Stimulated activated naive B cell treated with anti-CD40 and anti-IgM and Interleukin-4, amounts not matched to agents 10 μg/mL and 1 μg/mL and 100 μg/mL, for 72 hours (primary cell): ENCODE results near the gene CARMIL1.

Experiments used
- ATAC-seq, 2 donors: fragments of 150-1000 bp; cut with Tn5 transposase; replicated peaks; 2 replicates each; pipeline ENCODE4 v1.10.0; 2021; ENCODE audit warnings: moderate library complexity in 1 of 2
- DNase-seq: peaks from one replicate; pipeline ENCODE4 v3.0.0; 2021
- H3K27ac Mint-ChIP-seq: one replicate; pipeline ENCODE4 v1.8.0; 2022; ENCODE audit warnings: mild to moderate bottlenecking, mixed read lengths
- H3K27me3 Mint-ChIP-seq, 2 donors: one replicate each; pipeline ENCODE4 v1.8.0; 2022; ENCODE audit warnings: mixed read lengths in 2 of 2
- H3K36me3 Mint-ChIP-seq, 2 donors: one replicate each; pipeline ENCODE4 v1.8.0; 2022; ENCODE audit warnings: mixed read lengths in 2 of 2, mild to moderate bottlenecking in 1 of 2
- H3K4me1 Mint-ChIP-seq, 2 donors: one replicate each; pipeline ENCODE4 v1.8.0; 2022; ENCODE audit warnings: mixed read lengths in 2 of 2, mild to moderate bottlenecking in 1 of 2
- H3K4me3 Mint-ChIP-seq, 2 donors: one replicate each; pipeline ENCODE4 v1.8.0; 2022; ENCODE audit warnings: mild to moderate bottlenecking in 2 of 2, mixed read lengths in 2 of 2, moderate library complexity in 1 of 2
- H3K9me3 Mint-ChIP-seq, 2 donors: one replicate each; pipeline ENCODE4 v1.8.0; 2022; ENCODE audit warnings: mixed read lengths in 2 of 2, mild to moderate bottlenecking in 1 of 2

CARMIL1 gene

GRCh38 chr6:25344827-25345226, 65.7 kb downstream of the CARMIL1 start:
- no peaks in the 10 kb centered on the region for H3K9me3 Mint-ChIP-seq
- H3K36me3 Mint-ChIP-seq, result no peaks in the 10 kb centered on the region
- H3K4me3 Mint-ChIP-seq, result no peak overlapping the region
- ATAC-seq (no peak), DNase-seq (no peak)
- H3K4me1 Mint-ChIP-seq, result peaks cover 0 to 4% of the 10 kb centered on the region in 2 donors
- no peak overlapping the region for H3K27ac Mint-ChIP-seq
- H3K27me3 Mint-ChIP-seq, result no peaks in the 10 kb centered on the region

- Mint-ChIP-seq H3K4me3 (no peak overlapping the region), H3K27ac (no peak overlapping the region), H3K27me3 (no peaks in the 10 kb centered on the region), H3K36me3 (no peaks in the 10 kb centered on the region), H3K4me1 (peaks cover 0 to 4% of the 10 kb centered on the region in 2 donors), H3K9me3 (no peaks in the 10 kb centered on the region)
- ATAC-seq (no peak), DNase-seq (no peak)
Measured at GRCh38 chr6:25346064-25346463, 66.9 kb downstream of the CARMIL1 start.

GRCh38 chr6:25350573-25350972, 71.4 kb downstream of the CARMIL1 start:
- no peak overlapping the region for H3K27ac Mint-ChIP-seq
- H3K4me3 Mint-ChIP-seq, result no peak overlapping the region
- H3K4me1 Mint-ChIP-seq, result no peaks in the 10 kb centered on the region
- no peaks in the 10 kb centered on the region for H3K27me3 Mint-ChIP-seq
- no peak for ATAC-seq
- no peaks in the 10 kb centered on the region for H3K36me3 Mint-ChIP-seq
- DNase-seq, result no peak
- no peaks in the 10 kb centered on the region for H3K9me3 Mint-ChIP-seq

GRCh38 chr6:25351485-25351884, 72.3 kb downstream of the CARMIL1 start:
- ATAC-seq, result no peak
- no peaks in the 10 kb centered on the region for H3K36me3 Mint-ChIP-seq
- H3K4me3 Mint-ChIP-seq, result no peak overlapping the region
- no peaks in the 10 kb centered on the region for H3K4me1 Mint-ChIP-seq
- H3K9me3 Mint-ChIP-seq, result no peaks in the 10 kb centered on the region
- no peaks in the 10 kb centered on the region for H3K27me3 Mint-ChIP-seq
- H3K27ac Mint-ChIP-seq, result no peak overlapping the region
- no peak for DNase-seq

- Mint-ChIP-seq H3K4me1 (no peaks in the 10 kb centered on the region), H3K27me3 (no peaks in the 10 kb centered on the region), H3K27ac (no peak overlapping the region), H3K9me3 (no peaks in the 10 kb centered on the region), H3K4me3 (no peak overlapping the region), H3K36me3 (no peaks in the 10 kb centered on the region)
- DNase-seq (no peak), ATAC-seq (no peak)
Measured at GRCh38 chr6:25352285-25352684, 73.1 kb downstream of the CARMIL1 start.

GRCh38 chr6:25354078-25354932, 75.1 kb downstream of the CARMIL1 start:
- H3K36me3 Mint-ChIP-seq, result no peaks in the 10 kb centered on the region
- H3K4me1 Mint-ChIP-seq, result peaks cover 0 to 4% of the 10 kb centered on the region in 2 donors
- no peak for ATAC-seq
- H3K27me3 Mint-ChIP-seq, result no peaks in the 10 kb centered on the region
- H3K4me3 Mint-ChIP-seq, result no peak overlapping the region
- no peak overlapping the region for H3K27ac Mint-ChIP-seq
- no peaks in the 10 kb centered on the region for H3K9me3 Mint-ChIP-seq
- no peak for DNase-seq

- ATAC-seq (no peak), DNase-seq (no peak)
- peaks cover 0 to 22% of the 10 kb centered on the region in 2 donors for H3K4me1 Mint-ChIP-seq
- H3K4me3 Mint-ChIP-seq, result no peak overlapping the region
- no peak overlapping the region for H3K27ac Mint-ChIP-seq
- no peaks in the 10 kb centered on the region for H3K27me3 Mint-ChIP-seq
- H3K36me3 Mint-ChIP-seq, result no peaks in the 10 kb centered on the region
- H3K9me3 Mint-ChIP-seq, result no peaks in the 10 kb centered on the region
Measured at GRCh38 chr6:25359191-25359861, 80.2 kb downstream of the CARMIL1 start.

- no peak for ATAC-seq
- Mint-ChIP-seq H3K36me3 (no peaks in the 10 kb centered on the region), H3K4me1 (peaks cover 0 to 27% of the 10 kb centered on the region in 2 donors), H3K27me3 (no peaks in the 10 kb centered on the region), H3K9me3 (no peaks in the 10 kb centered on the region), H3K4me3 (no peak overlapping the region), H3K27ac (no peak overlapping the region)
- DNase-seq, result no peak
Measured at GRCh38 chr6:25359891-25360290, 80.7 kb downstream of the CARMIL1 start.

- no peaks in the 10 kb centered on the region for H3K36me3 Mint-ChIP-seq
- no peaks in the 10 kb centered on the region for H3K27me3 Mint-ChIP-seq
- DNase-seq (no peak), ATAC-seq (no peak)
- H3K4me3 Mint-ChIP-seq, result no peak overlapping the region
- no peaks in the 10 kb centered on the region for H3K9me3 Mint-ChIP-seq
- H3K27ac Mint-ChIP-seq, result no peak overlapping the region
- H3K4me1 Mint-ChIP-seq, result peaks cover 2 to 31% of the 10 kb centered on the region in 2 donors
Measured at GRCh38 chr6:25360621-25361020, 81.4 kb downstream of the CARMIL1 start.

GRCh38 chr6:25363427-25363826, 84.3 kb downstream of the CARMIL1 start:
- Mint-ChIP-seq H3K27ac (no peak overlapping the region), H3K27me3 (no peaks in the 10 kb centered on the region), H3K36me3 (no peaks in the 10 kb centered on the region), H3K4me1 (peaks cover 9 to 55% of the 10 kb centered on the region in 2 donors), H3K9me3 (no peaks in the 10 kb centered on the region), H3K4me3 (no peak overlapping the region)
- ATAC-seq, result no peak
- no peak for DNase-seq

GRCh38 chr6:25365154-25365553, 86.0 kb downstream of the CARMIL1 start:
- no peak for ATAC-seq
- Mint-ChIP-seq H3K4me1 (peaks cover 17 to 66% of the 10 kb centered on the region in 2 donors), H3K27me3 (no peaks in the 10 kb centered on the region), H3K4me3 (no peak overlapping the region), H3K27ac (no peak overlapping the region), H3K9me3 (no peaks in the 10 kb centered on the region), H3K36me3 (no peaks in the 10 kb centered on the region)
- no peak for DNase-seq

- Mint-ChIP-seq H3K27ac (peak overlapping the region; percentile 31), H3K9me3 (peaks cover 0 to 2% of the 10 kb centered on the region in 2 donors), H3K27me3 (no peaks in the 10 kb centered on the region), H3K4me1 (peaks cover 23 to 82% of the 10 kb centered on the region in 2 donors), H3K4me3 (peak overlapping the region; percentile 59 to 80), H3K36me3 (no peaks in the 10 kb centered on the region)
- ATAC-seq (peak; percentile 36 to 41), DNase-seq (no peak)
Measured at GRCh38 chr6:25366903-25367545, 87.8 kb downstream of the CARMIL1 start.

GRCh38 chr6:25369036-25369432, 89.9 kb downstream of the CARMIL1 start:
- Mint-ChIP-seq H3K36me3 (peaks cover 3 to 4% of the 10 kb centered on the region in 2 donors), H3K4me1 (peaks cover 25 to 86% of the 10 kb centered on the region in 2 donors), H3K27ac (no peak overlapping the region), H3K27me3 (peaks cover 4 to 7% of the 10 kb centered on the region in 2 donors), H3K4me3 (no peak overlapping the region), H3K9me3 (peaks cover 3 to 7% of the 10 kb centered on the region in 2 donors)
- ATAC-seq, result no peak
- DNase-seq, result no peak

GRCh38 chr6:25369433-25370177, 90.4 kb downstream of the CARMIL1 start:
- peaks cover 4 to 6% of the 10 kb centered on the region in 2 donors for H3K36me3 Mint-ChIP-seq
- DNase-seq, result no peak
- H3K27me3 Mint-ChIP-seq, result peaks cover 10 to 13% of the 10 kb centered on the region in 2 donors
- peaks cover 7 to 11% of the 10 kb centered on the region in 2 donors for H3K9me3 Mint-ChIP-seq
- H3K27ac Mint-ChIP-seq, result peak overlapping the region; percentile 3
- peaks cover 28 to 88% of the 10 kb centered on the region in 2 donors for H3K4me1 Mint-ChIP-seq
- peak; percentile 34 to 47 for ATAC-seq
- peak overlapping the region; percentile 41 to 68 for H3K4me3 Mint-ChIP-seq
